CD4-positive, alpha-beta T cell treated with Interferon alpha-2 for 1 hour (primary cell): ENCODE results near the gene UBASH3A.

Experiments used
- DNase-seq, 2 donors: peaks; one replicate each; pipeline ENCODE4 v3.0.0-alpha.2; 2020 to 2022

UBASH3A gene

DNA sequence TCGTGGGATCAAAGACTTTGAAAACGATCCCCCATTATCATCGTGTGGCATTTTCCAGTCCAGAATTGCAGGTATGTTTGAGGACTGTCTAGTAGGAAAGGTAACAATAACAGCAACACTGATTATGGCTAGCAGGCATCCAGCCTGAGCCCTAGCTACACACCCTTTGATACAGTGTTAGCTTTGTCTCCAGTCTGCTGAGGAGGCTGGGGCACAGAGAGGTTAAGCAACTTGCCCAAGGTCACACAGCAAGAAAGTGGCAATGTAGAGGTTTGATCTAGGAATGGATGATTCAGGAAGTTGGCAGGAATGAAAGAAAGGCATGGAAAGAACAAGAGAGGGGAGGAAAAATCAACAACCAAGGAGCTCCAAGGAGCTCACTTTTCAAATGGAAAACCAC is 31.2 kb downstream of the UBASH3A start:
- no peak for DNase-seq

GRCh38 chr21:42435401-42435800 is 31.7 kb downstream of the UBASH3A start:
- no peak for DNase-seq

DNA sequence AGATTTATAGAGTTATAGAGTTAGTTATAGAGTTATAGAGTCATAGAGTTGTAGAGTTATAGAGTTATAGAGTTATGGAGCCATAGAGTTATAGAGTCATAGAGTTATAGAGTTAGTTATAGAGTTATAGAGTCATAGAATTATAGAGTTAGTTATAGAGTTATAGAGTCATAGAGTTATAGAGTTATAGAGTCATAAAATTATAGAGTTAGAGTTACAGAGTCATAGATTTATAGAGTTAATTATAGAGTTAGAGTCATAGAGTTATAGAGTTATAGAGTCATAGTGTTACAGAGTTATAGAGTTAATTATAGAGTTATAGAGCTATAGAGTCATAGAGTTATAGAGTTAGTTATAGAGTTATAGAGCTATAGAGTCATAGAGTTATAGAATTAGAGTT is 32.1 kb downstream of the UBASH3A start:
- no peak for DNase-seq

DNA sequence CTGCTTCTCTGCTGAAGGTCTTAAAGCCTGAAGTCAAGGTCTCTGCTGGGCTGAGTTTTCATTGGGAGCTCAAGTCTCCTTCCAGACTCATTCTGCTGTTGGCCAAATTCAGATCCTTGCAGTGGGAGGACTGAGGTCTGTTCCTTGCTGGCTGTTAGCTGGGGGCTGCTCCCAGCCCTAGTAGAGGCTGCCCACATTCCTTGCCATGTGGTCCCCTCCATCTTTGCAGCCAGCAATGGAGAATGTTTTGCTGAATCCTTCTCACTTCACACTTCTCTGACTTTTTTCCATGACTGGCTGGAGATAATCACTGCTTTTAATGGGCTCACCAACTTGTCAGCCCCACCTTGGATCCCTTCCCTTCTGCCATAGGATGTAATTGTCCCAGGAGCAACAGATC is 33.2 kb downstream of the UBASH3A start:
- no peak for DNase-seq

DNA sequence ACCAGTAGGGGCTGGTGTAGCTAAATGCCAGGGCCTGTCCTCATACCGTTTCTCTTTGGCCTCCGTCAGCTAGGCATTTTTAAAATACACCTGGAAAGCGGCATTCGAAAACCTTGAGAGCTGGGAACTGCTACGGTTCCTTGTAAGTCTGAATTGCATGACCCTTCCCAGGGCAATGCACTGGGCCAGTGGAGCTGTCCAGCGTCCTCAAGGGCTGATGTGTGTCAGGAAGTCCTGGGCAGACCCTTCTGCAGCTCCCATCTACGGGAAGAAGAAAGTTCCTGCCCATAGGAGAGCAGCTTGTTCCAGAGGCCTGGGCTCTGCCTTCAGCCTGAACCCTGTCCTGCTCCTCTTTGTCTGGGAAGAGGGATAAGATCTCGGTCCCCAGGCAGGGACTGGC is 34.1 kb downstream of the UBASH3A start:
- no peak for DNase-seq

DNA sequence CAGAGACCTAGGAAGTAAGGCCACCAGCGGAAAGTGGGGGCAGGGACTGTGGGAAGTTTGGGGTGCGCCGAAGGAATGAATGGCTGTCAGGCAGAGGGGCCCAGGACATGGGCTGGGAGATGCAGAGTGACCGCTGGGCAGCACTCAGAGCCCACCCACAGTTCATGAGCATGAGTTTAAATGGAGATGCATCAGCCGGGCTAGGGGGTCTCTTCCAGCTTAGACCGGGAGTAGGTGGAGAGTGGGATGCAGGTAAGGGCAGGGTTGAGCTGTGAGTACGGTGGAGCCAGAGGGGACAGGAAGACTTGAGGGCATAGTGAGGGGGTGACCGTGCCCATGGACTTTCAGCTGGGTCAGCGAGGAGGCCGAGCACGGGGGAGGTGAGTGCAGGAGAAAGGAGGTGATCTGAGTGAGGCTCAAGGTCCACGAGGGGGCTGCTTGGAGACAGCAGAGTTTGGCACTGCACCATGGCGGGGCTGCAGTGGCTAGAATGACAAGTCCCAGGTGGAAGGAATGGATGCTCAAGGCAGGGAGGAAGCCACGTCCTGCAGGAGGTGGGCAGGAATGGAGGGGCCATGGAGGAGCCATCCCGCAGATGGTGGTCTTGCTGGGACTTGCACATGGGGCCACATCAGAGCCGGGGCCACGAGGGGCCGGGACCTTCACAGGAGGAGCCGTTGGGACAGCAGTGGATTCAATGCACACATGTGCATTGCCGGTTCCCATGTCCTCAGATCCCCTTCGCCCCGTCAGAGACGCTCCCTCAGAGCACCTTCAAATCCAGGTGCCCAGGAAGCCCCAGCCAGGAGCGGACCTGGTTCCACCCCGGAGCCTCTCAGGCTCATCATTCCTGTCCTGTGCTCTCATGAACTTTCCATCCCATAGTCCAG is 34.9 kb downstream of the UBASH3A start:
- DNase-seq, result no peak

- DNase-seq, result peak in 1 of 2 donors; percentile 37
Measured at GRCh38 chr21:42439284-42440186, 35.8 kb downstream of the UBASH3A start.

GRCh38 chr21:42440187-42440792 is 36.6 kb downstream of the UBASH3A start:
- DNase-seq, result no peak

DNA sequence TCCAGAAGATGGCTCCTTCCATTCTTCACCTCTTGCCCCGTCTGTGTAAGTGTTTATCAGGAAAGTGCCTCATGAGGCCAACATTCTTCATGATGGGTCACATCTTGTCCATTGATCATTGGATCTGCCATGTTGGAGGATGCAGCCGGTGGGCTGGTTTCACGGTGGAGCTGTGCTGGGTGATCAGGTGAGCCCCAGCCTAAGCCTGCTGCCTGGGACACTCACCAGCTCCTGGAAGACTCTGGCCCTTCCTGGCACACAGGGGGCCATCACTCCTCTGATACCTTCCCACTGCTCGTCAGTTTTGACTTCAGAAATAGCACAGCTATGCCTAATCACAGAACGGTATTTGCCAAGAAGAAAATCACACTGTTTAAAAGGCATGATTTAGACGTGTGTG is 38.3 kb downstream of the UBASH3A start:
- DNase-seq, result no peak

DNA sequence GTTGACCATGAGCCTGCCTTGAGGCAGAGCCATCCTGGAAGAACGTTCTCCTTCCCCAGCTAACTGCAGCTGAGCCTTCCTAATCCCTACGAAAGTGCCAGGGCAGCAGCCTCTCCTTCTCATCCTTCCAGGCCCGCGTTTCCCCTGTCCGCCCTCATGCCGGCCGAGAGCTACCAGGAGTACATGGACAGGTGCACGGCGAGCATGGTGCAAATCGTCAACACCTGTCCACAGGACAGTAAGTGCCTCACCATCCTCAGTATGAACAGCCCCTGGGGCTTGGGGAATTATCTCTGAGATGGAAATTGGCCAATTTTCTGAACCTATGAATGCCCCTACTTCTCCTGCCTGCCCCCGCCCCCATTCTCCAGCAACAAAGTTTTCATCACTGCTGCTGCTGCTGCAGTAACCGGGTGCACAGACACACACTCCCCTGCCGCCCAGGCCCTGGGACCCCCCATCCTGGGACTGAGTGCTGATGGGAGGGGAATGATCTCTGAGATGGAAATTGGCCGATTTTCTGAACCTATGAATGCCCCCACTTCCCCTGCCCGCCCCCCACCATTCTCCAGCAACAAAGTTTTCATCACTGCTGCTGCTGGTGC is 39.6 kb downstream of the UBASH3A start:
- no peak for DNase-seq

GRCh38 chr21:42443876-42444744 is 40.4 kb downstream of the UBASH3A start:
- no peak for DNase-seq

GRCh38 chr21:42444745-42445059 is 41.0 kb downstream of the UBASH3A start:
- no peak for DNase-seq

- DNase-seq, result no peak
Measured at GRCh38 chr21:42445311-42445710, 41.6 kb downstream of the UBASH3A start.

- DNase-seq, result no peak
Measured at GRCh38 chr21:42446531-42446930, 42.8 kb downstream of the UBASH3A start.

DNA sequence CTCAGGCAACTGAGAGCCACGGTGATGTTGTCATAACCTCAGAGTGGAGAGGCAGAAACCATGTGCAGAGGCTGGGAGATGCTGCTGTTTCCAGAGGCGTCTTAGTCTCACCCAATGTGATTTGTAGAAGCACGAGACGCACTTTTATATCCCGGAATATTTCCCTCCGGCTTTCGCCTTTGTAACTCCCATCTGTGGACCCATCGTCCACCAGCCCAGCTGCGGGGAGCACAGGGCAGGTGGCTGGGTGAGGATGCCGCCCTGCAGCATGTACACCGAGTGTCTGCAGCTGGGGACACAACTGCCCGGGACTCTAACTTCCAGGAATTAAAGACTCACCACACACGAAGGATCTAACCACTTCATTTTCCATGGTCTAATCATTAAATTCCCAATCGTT is 43.5 kb downstream of the UBASH3A start:
- DNase-seq, result no peak

- no peak for DNase-seq
Measured at GRCh38 chr21:42447732-42448131, 44.0 kb downstream of the UBASH3A start.

DNA sequence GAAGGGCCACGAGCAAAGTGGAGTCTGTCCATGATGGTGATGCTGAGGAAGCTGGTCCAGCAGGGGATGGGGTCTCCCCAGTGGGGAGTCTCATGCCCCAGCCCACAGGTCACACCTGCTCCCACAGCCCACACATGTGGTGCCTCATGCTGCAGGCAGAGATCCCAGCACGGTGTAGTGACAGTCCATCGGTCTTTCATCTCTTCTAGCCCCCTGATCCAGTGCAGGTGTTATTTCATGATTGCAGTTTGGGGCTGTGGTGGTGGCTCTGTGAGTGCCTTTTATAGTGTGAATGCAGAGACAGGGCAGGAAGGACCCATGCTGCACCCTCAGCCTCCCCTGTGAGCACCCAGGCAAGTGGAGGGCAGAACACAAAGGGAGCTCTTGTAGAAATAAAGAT is 45.0 kb downstream of the UBASH3A start:
- DNase-seq, result no peak

- no peak for DNase-seq
Measured at GRCh38 chr21:42451941-42452340, 48.2 kb downstream of the UBASH3A start.

DNA sequence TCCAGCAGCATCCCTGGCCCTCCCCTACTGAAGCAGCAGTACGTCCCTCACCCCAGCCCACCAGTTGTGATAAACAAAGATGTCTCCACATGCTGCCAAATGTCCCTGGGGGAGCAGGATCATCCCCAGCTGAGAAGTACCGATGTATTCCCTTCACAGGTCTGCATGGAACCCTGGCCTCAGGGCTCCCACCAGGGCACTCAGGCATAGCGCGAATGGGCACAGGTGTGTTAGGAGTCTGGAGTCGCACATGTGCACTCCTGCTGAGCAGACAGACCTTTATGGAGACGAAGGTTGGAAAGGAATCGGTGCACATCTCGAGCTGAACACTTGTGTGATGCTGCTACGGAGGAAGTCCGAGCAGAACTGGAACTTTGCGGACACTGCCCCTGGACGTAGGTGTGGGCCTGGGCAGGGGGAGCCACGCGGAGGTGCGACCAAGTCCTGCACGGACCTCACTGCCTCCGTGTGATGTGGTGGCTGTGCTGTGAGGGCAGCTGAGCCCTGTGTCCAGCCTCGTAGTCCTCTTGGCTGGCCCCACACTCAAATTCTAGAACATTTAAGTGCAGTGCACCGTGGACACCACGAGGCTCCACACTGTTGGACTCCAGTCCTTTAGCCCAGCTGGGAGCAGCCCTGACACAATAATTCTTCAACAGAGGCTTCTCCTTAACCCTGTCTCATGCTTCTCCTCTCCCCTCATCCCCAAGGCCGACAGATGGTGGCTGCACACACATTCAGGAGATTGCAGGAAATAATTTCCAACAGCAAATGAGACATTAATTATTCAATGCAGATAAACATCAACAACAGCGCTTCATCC is 48.9 kb downstream of the UBASH3A start:
- DNase-seq, result no peak

GRCh38 chr21:42453224-42453985 is 49.7 kb downstream of the UBASH3A start:
- no peak for DNase-seq
